ENCODE measurements around the gene UHRF1.
A peak's percentile ranks its signal among the peaks of the same experiment; 100 is the strongest.

The UHRF1 gene

GRCh38 chr19:4988770-4989251 lies 79.5 kb downstream of the UHRF1 start:
- no peak for DNase-seq (ENCODE audit: low read depth in 2 of 2)

DNA sequence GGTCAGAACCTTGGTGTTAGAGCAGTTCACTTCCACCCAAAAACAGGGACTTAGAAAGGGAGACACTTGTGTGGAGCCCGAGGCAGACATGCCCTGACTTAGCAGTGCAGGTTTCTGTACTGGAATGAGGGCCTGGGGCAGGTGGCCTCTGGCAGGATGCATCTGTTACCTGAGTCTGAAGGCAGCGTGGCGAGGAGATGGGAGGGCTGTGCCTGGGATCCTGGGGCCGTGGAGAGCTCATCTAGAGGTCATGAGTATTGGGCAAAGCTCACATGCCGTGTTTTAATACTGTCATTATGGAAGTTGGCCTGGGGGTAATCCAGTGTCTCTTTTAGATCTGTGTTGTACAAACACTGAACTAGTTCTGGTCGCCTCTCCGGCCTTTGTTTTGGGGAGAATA lies 81.0 kb downstream of the UHRF1 start:
- no peak for DNase-seq (ENCODE audit: low read depth in 2 of 2)

GRCh38 chr19:4991538-4991937 lies 82.2 kb downstream of the UHRF1 start:
- no peak for DNase-seq (ENCODE audit: low read depth in 2 of 2)

GRCh38 chr19:4991996-4992698 lies 82.8 kb downstream of the UHRF1 start:
- DNase-seq (ENCODE audit: low read depth in 2 of 2) = no peak

GRCh38 chr19:4993683-4994082 lies 84.4 kb downstream of the UHRF1 start:
- DNase-seq (ENCODE audit: low read depth in 2 of 2) = no peak

DNA sequence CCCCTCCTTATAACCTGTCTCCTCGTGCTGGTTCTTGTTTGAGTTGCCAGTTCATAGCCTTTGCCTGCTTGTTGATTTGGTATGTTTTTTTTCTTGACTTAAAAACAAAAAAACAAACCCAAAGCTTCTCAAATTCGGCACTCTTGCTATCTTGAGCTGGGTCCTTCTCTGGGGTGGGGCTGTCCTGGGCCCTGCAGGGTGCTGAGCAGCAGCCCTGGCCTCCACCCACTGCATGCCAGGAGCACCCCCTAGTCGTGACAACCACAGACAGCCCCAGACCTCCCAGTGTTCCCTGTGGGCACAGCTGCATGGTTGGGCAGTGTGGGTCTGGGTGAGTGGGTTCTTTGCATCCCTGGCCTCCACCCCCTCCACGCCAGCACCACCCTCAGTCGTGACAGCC lies 87.4 kb downstream of the UHRF1 start:
- no peak for DNase-seq (ENCODE audit: low read depth in 2 of 2)

- no peak for DNase-seq (ENCODE audit: low read depth in 2 of 2)
Measured at GRCh38 chr19:4997297-4997696, 88.0 kb downstream of the UHRF1 start.

- no peak for DNase-seq (ENCODE audit: low read depth in 2 of 2)
Measured at GRCh38 chr19:5000120-5000611, 90.9 kb downstream of the UHRF1 start.

DNA sequence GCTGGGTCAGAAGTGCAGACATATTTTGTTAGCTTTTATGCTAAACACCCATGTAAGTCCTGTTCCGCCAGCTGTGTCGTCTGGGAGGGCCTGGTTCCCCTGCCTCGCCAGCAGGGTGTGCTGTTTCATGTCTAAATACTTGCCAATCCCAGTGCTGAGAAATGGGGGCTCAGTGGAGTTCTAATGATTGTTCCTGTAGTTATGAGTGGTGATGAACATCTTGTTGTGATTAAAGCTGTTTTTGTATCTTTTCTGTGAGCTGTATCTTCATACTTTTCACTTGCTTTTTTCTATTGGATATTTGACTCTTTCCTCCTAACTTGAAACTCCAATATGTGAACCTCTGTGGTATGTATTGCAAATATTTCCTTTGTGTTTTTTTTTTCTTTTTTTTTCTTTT lies 92.3 kb downstream of the UHRF1 start:
- peak in 1 of 2 experiments; percentile 26 for DNase-seq (ENCODE audit: low read depth in 2 of 2)

DNA sequence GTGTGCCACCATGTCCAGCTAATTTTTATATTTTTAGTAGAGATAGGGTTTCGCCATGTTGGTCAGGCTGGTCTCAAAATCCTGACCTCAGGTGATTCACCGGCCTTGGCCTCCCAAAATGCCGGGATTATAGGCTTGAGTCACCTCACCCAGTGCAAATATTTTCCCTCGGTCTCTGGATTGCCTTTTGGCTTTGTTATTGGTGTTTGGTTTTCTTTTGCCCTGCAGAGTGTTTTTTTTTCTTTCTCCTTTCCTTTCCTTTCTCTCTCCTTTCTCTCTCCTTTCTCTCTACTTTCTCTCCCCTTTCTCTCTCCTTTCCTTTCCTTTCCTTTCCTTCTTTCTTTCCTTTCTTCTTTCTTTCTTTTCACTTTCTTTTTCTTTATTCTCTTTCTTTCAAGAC lies 92.8 kb downstream of the UHRF1 start:
- DNase-seq (ENCODE audit: low read depth in 2 of 2) = no peak

DNA sequence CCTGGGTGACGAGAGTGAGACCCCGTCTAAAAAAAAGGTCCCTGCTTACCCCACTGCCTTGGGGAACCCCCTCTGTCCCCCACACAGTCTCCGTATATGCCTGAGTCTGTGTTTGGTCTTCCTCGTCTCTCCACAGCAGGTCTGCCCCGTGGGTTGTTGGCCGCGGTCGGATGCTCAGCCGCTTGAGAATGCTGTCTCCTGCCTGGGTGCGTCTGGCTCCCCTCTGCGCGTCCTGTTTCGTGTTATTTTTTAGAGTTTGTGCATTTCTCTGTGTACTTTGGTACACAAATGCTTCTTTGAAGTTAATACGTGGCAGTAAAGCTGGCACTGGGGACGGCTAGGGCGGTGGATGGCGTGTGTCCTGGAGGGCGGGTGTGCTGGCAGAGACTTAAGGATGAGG lies 94.5 kb downstream of the UHRF1 start:
- no peak for DNase-seq (ENCODE audit: low read depth in 2 of 2)

- no peak for DNase-seq (ENCODE audit: low read depth in 2 of 2)
Measured at GRCh38 chr19:5005096-5005495, 95.8 kb downstream of the UHRF1 start.

- no peak for DNase-seq (ENCODE audit: low read depth in 2 of 2)
Measured at GRCh38 chr19:5006201-5006600, 96.9 kb downstream of the UHRF1 start.

- DNase-seq (ENCODE audit: low read depth in 2 of 2) = no peak
Measured at GRCh38 chr19:5006821-5007220, 97.5 kb downstream of the UHRF1 start.
